K562 (cell line): ENCODE data around the gene NMRK1. TPM values are rescaled to one million over a fixed set of nuclear protein-coding genes. Genes with fewer than 3 reads are reported as not detected.

ENCODE experiments used
- ATAC-seq: fragments of 200-7000 bp; cut with Tn5 transposase; 3 replicates; pipeline ENCODE4 v1.9.1; 2020; ENCODE audit warnings: moderate library complexity
- BruUV-seq: library from RNA; stranded (reverse); fragments of 400-500 nt; replicated peaks from 2 replicates; lab custom pipeline; 2021; lab: Mats Ljungman, UMichigan
- CTCF ChIA-PET: fragments of 300-600 bp; formaldehyde crosslinking; extraction: SDS; loops from one replicate; lab custom pipeline; 2021; ENCODE audit warnings: low intra/inter-chr PET ratio; lab: Yijun Ruan, JAX
- POLR2A ChIA-PET: fragments of 300-600, 350-650 bp; sonication (Branson Sonifier 250); formaldehyde crosslinking; extraction: SDS; loops from one replicate; lab custom pipeline; 2021; ENCODE audit warnings: antibody characterized with exemption, inconsistent platforms; lab: Yijun Ruan, JAX
- DNase-seq, 4 experiments: peaks; one replicate each; pipeline versions ENCODE4 v3.0.0 to v3.0.0-alpha.2; 2011 to 2018; ENCODE audit warnings: low spot score in 3 of 4, mixed read lengths in 3 of 4; ENCODE audit errors: extremely low read depth in 1 of 4
- FAIRE-seq: peaks from 2 replicates; lab custom pipeline; 2011; peaks lifted over from hg19 to GRCh38; lab: Jason Lieb, UNC
- H2AFZ ChIP-seq: 2 replicates; pipeline ENCODE4 v1.6.0; 2011; ENCODE audit warnings: low read depth, low read length, control low read depth, inconsistent platforms
- H3K27ac ChIP-seq: fragments of 200-600 bp; 3 replicates; pipeline ENCODE4 v1.8.0; 2011; ENCODE audit warnings: low read depth, mild to moderate bottlenecking, control low read depth, inconsistent platforms, low read length, moderate library complexity, mixed read lengths; ENCODE audit errors: extremely low read depth
- H3K27me3 ChIP-seq, 2 experiments: fragments of 300-600 bp in 1 of 2; 2 replicates in 1 of 2; 3 replicates in 1 of 2; pipeline versions ENCODE4 v1.6.0 to v1.8.0; 2011; ENCODE audit warnings: inconsistent platforms in 2 of 2, low read length in 2 of 2, mild to moderate bottlenecking in 1 of 2, mixed read lengths in 1 of 2, moderate library complexity in 1 of 2; ENCODE audit not compliant: control insufficient read depth in 2 of 2, insufficient read depth in 2 of 2
- H3K36me3 ChIP-seq: fragments of 300-600 bp; 3 replicates; pipeline ENCODE4 v1.8.0; 2011; ENCODE audit warnings: mild to moderate bottlenecking, low read length, inconsistent platforms; ENCODE audit not compliant: control insufficient read depth, insufficient read depth
- H3K4me1 ChIP-seq, 2 experiments: fragments of 200-600 bp in 1 of 2; replicated peaks in 1 of 2; 2 replicates in 1 of 2; 3 replicates in 1 of 2; pipeline versions ENCODE4 v1.5.1 to v1.8.0; 2011; ENCODE audit warnings: inconsistent platforms in 2 of 2, low read length in 2 of 2, mild to moderate bottlenecking in 1 of 2, mixed read lengths in 1 of 2, moderate library complexity in 1 of 2; ENCODE audit not compliant: control insufficient read depth in 2 of 2, insufficient read depth in 2 of 2
- H3K4me2 ChIP-seq: 2 replicates; pipeline ENCODE4 v1.6.1; 2011; ENCODE audit warnings: low read length, control low read depth, inconsistent platforms, mixed read lengths; ENCODE audit not compliant: insufficient read depth
- H3K4me3 ChIP-seq: fragments of 200-600 bp; sonication (generic), shearing (Covaris generic); 2 replicates; pipeline ENCODE4 v1.5.1; 2016; ENCODE audit warnings: control low read depth, inconsistent platforms
- H3K79me2 ChIP-seq: fragments of 200-600 bp; 3 replicates; pipeline ENCODE4 v1.8.0; 2011; ENCODE audit warnings: low read length, inconsistent platforms; ENCODE audit not compliant: control insufficient read depth, insufficient read depth
- H3K9ac ChIP-seq, 2 experiments: 2 replicates each; pipeline versions ENCODE4 v1.6.0 to v1.6.1; 2011; ENCODE audit warnings: low read depth in 2 of 2, low read length in 2 of 2, control low read depth in 1 of 2, inconsistent platforms in 1 of 2, mild to moderate bottlenecking in 1 of 2, mixed read lengths in 1 of 2; ENCODE audit not compliant: insufficient read depth in 1 of 2
- H3K9me1 ChIP-seq: one replicate; pipeline ENCODE4 v1.6.0; 2011; ENCODE audit warnings: inconsistent platforms, mild to moderate bottlenecking, low read length, moderate library complexity; ENCODE audit not compliant: control insufficient read depth, insufficient read depth
- H3K9me3 ChIP-seq: replicated peaks from 2 replicates; pipeline ENCODE4 v1.5.1; 2011; ENCODE audit warnings: low read depth, low read length, inconsistent platforms; ENCODE audit not compliant: control insufficient read depth, insufficient read depth
- H4K20me1 ChIP-seq: replicated peaks from 2 replicates; pipeline ENCODE4 v1.6.1; 2011; ENCODE audit warnings: low read length, inconsistent platforms, mixed read lengths; ENCODE audit not compliant: control insufficient read depth, insufficient read depth
- BHLHE40 ChIP-seq: IDR thresholded peaks from 2 replicates; pipeline ENCODE4 v1.6.1; 2011; ENCODE audit warnings: low read length, improper control_type of control experiment
- COPS2 ChIP-seq: fragments of 450-650 bp; conservative IDR thresholded peaks from 2 replicates; pipeline ENCODE4 v1.6.1; 2016; ENCODE audit warnings: mild to moderate bottlenecking, moderate library complexity
- HDAC1 ChIP-seq, 2 experiments: fragments of 450-650 bp; IDR thresholded peaks; 2 replicates each; pipeline ENCODE4 v1.6.1; 2016 to 2017; ENCODE audit warnings: inconsistent platforms in 1 of 2, mild to moderate bottlenecking in 1 of 2, moderate library complexity in 1 of 2
- HDAC8 ChIP-seq: fragments of 450-650 bp; IDR thresholded peaks from 2 replicates; pipeline ENCODE4 v1.6.1; 2016; ENCODE audit warnings: mild to moderate bottlenecking, missing genetic modification characterization, moderate library complexity, missing compliant biosample characterization
- HIVEP1 ChIP-seq: fragments of 250-450 bp; sonication (Bioruptor Pico); IDR thresholded peaks from 2 replicates; pipeline ENCODE4 v1.4.0; 2020; ENCODE audit warnings: mild to moderate bottlenecking
- HSF4 ChIP-seq: fragments of 250-450 bp; sonication (Bioruptor Pico); IDR thresholded peaks from 2 replicates; pipeline ENCODE4 v2.1.2; 2022; ENCODE audit warnings: mild to moderate bottlenecking, moderate library complexity, borderline replicate concordance
- JUN ChIP-seq, 2 experiments: sonication (generic) in 1 of 2; formaldehyde crosslinking in 1 of 2; IDR thresholded peaks; 2 replicates each; pipeline versions ENCODE4 v1.6.1 to v1.8.0; 2012 to 2022; ENCODE audit warnings: borderline replicate concordance in 2 of 2, mild to moderate bottlenecking in 2 of 2, improper control_type of control experiment in 1 of 2, low read depth in 1 of 2, low read length in 1 of 2, missing genetic modification reagents in 1 of 2
- RAD51 ChIP-seq: fragments of 450-650 bp; IDR thresholded peaks from 2 replicates; pipeline ENCODE4 v1.7.1; 2016; ENCODE audit warnings: low read depth, mild to moderate bottlenecking, borderline replicate concordance
- RB1 ChIP-seq: fragments of 450-650 bp; IDR thresholded peaks from 2 replicates; pipeline ENCODE4 v1.6.1; 2017; ENCODE audit warnings: low read depth, mild to moderate bottlenecking
- SMARCB1 ChIP-seq: IDR thresholded peaks from 2 replicates; pipeline ENCODE4 v1.6.1; 2011; ENCODE audit warnings: improper control_type of control experiment, low read depth; ENCODE audit not compliant: insufficient read length
- USF2 ChIP-seq: sonication (generic); formaldehyde crosslinking; IDR thresholded peaks from 2 replicates; pipeline ENCODE4 v1.5.0; 2020; ENCODE audit warnings: missing genetic modification reagents
- ZKSCAN3 ChIP-seq: fragments of 250-450 bp; sonication (Bioruptor Pico); IDR thresholded peaks from 2 replicates; pipeline ENCODE4 v1.4.0; 2020
- ZNF311 ChIP-seq: fragments of 250-450 bp; sonication (Bioruptor Pico); IDR thresholded peaks from 2 replicates; pipeline ENCODE4 v1.4.0; 2020; ENCODE audit warnings: mild to moderate bottlenecking, moderate library complexity
- ZNF764 ChIP-seq: fragments of 250-450 bp; sonication (Bioruptor Pico); IDR thresholded peaks from 2 replicates; pipeline ENCODE4 v1.4.0; 2020; ENCODE audit warnings: low read depth, mild to moderate bottlenecking, moderate library complexity
- WGBS: fragments of 100-300 bp; shearing (Covaris generic); methylation state at CpG from one replicate; pipeline ENCODE4 v1.1.6; 2016; ENCODE audit warnings: low coverage, mixed read lengths; ENCODE audit not compliant: insufficient coverage; ENCODE audit errors: missing lambda C conversion rate; 5-methylcytosine and 5-hydroxymethylcytosine counted together
- in situ Hi-C: fragments of 300-500 bp; cut with MboI; formaldehyde crosslinking; loops from 4 replicates; pipeline ENCODE4 v1.15.0; 2018; ENCODE audit warnings: inconsistent platforms, mixed read lengths
- intact Hi-C: fragments of 100-400 bp; cut with micrococcal nuclease; formaldehyde crosslinking; loops from 2 replicates; pipeline ENCODE4 v1.14.2; 2022
- polyA plus RNA-seq, 8 experiments: library from polyadenylated mRNA; depleted of rRNA in 4 of 8; stranded (reverse) in 5 of 8; unstranded in 3 of 8; fragments of >200 nt; fragmentation: Nextera tagmentation in 2 of 8; fragmentation: Illumina TruSeq in 1 of 8; extraction: Ambion mirVana in 2 of 8; extraction: Trizol in 1 of 8; gene quantifications; 2 replicates each; pipeline versions ENCODE4 v1.2.1 to v1.2.3, GENCODE V29; 2011 to 2014; ENCODE audit warnings: inconsistent platforms in 1 of 8, missing spikeins in 1 of 8
- total RNA-seq, 7 experiments: library from RNA; depleted of rRNA in 6 of 7; stranded (reverse); fragments of >200 nt in 6 of 7; fragmentation: Illumina TruSeq in 2 of 7; extraction: Trizol in 2 of 7; gene quantifications; 2 replicates each; pipeline versions ENCODE4 v1.2.1 to v1.2.3, GENCODE V29; 2011 to 2021; ENCODE audit warnings: low replicate concordance in 1 of 7
- TF ChIP-seq, protein P1 (sequence below): fragments of 150-350 bp; IDR thresholded peaks from 2 replicates; pipeline ENCODE4 v1.6.1; 2014; ENCODE audit warnings: low read depth, mild to moderate bottlenecking, low read length, borderline replicate concordance

The NMRK1 gene
- total and polyA plus RNA-seq, 9 of the 15 experiments (the other 6 are each of a cell fraction or from before 2014, with no cell fraction given) = 1.1 to 3.5 (median 1.7) TPM

GRCh38 chr9:75083188-75083970 is 4.6 kb downstream of the NMRK1 start:
- FAIRE-seq = no peak
- Histone ChIP-seq H3K9ac (no peak overlapping the region; a peak in 1 of 4 replicates), H4K20me1 (no peaks in the 10 kb centered on the region), H3K36me3 (no peaks in the 10 kb centered on the region), H3K9me1 (no peaks in the 10 kb centered on the region), H2AFZ (peak overlapping the region; percentile 18; the same call in 1 of the 2 replicates), H3K9me3 (no peaks in the 10 kb centered on the region), H3K4me1 (peaks cover 14 to 19% of the 10 kb centered on the region in 2 experiments; a peak in 4 of 5 replicates), H3K27me3 (no peaks in the 10 kb centered on the region), H3K4me2 (no peak overlapping the region), H3K27ac (no peak overlapping the region), H3K79me2 (peaks cover 7% of the 10 kb centered on the region; the same call in 1 of the 3 replicates), H3K4me3 (no peak overlapping the region)
- intact Hi-C loops (no loop called here), in situ Hi-C loops (no loop called here)
- peak; percentile 10 to 39 (median 18) for DNase-seq
- BruUV-seq = no TSS peak
- POLR2A ChIA-PET = interaction anchor here (0.7 kb wide), 1 partner anchor 12 kb away, joined by 3 read pairs; no protein-coding TSS in a partner anchor
- ATAC-seq = no peak; the same call in 2 of the 3 replicates
- WGBS = 16% methylated on average over 5 of the region's 12 CpGs
- CTCF ChIA-PET = no interaction called here
- no peak for TF ChIP-seq RB1
- TF ChIP-seq HDAC1 (IDR thresholded peaks at IDR 0.05) = no peak
- no peak for TF ChIP-seq ZKSCAN3 (CRISPR knock-in tag)
- TF ChIP-seq, protein P1, sequence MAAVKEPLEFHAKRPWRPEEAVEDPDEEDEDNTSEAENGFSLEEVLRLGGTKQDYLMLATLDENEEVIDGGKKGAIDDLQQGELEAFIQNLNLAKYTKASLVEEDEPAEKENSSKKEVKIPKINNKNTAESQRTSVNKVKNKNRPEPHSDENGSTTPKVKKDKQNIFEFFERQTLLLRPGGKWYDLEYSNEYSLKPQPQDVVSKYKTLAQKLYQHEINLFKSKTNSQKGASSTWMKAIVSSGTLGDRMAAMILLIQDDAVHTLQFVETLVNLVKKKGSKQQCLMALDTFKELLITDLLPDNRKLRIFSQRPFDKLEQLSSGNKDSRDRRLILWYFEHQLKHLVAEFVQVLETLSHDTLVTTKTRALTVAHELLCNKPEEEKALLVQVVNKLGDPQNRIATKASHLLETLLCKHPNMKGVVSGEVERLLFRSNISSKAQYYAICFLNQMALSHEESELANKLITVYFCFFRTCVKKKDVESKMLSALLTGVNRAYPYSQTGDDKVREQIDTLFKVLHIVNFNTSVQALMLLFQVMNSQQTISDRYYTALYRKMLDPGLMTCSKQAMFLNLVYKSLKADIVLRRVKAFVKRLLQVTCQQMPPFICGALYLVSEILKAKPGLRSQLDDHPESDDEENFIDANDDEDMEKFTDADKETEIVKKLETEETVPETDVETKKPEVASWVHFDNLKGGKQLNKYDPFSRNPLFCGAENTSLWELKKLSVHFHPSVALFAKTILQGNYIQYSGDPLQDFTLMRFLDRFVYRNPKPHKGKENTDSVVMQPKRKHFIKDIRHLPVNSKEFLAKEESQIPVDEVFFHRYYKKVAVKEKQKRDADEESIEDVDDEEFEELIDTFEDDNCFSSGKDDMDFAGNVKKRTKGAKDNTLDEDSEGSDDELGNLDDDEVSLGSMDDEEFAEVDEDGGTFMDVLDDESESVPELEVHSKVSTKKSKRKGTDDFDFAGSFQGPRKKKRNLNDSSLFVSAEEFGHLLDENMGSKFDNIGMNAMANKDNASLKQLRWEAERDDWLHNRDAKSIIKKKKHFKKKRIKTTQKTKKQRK = no peak
- TF ChIP-seq RAD51 = no peak; the same call in 1 of the 2 replicates
- TF ChIP-seq ZNF311 (CRISPR knock-in tag) = no peak
- TF ChIP-seq JUN (IDR thresholded peaks at IDR 0.05; ENCODE audit: borderline replicate concordance, low read depth, low read length) = 0 out of 2 replicates have a peak, but pooled peaks have one; percentile 29
- TF ChIP-seq JUN (CRISPR knock-in tag; IDR thresholded peaks at IDR 0.05; ENCODE audit: borderline replicate concordance) = no peak
- TF ChIP-seq BHLHE40 = peak; percentile 39; the same call in 1 of the 2 replicates
- no peak for TF ChIP-seq COPS2
- no peak for TF ChIP-seq SMARCB1
- no peak for TF ChIP-seq HIVEP1 (CRISPR knock-in tag)
- no peak for TF ChIP-seq HSF4 (CRISPR knock-in tag)
- no peak for TF ChIP-seq ZNF764
- no peak for TF ChIP-seq HDAC8 (tag)
- 0 out of 2 replicates have a peak, but pooled peaks have one; percentile 28 for TF ChIP-seq USF2 (CRISPR knock-in tag)
